Endothelial cell of umbilical vein (primary cell): ENCODE data around the gene GDE1.

Source experiments
- CTCF ChIP-seq, 2 donors: IDR thresholded peaks; 1 replicate in 1 of 2; 2 replicates in 1 of 2; pipeline ENCODE4 v1.5.1; 2011; ENCODE audit warnings: low read length in 2 of 2, mild to moderate bottlenecking in 2 of 2, moderate library complexity in 2 of 2, control low read depth in 1 of 2, inconsistent platforms in 1 of 2, low read depth in 1 of 2; ENCODE audit not compliant: insufficient read depth in 1 of 2; ENCODE audit errors: extremely low read depth in 1 of 2
- EZH2 ChIP-seq: IDR thresholded peaks from 2 replicates; pipeline ENCODE4 v1.6.1; 2012; ENCODE audit warnings: borderline replicate concordance, low read depth, mild to moderate bottlenecking, moderate library complexity, low read length, inconsistent platforms; ENCODE audit not compliant: severe bottlenecking
- FOS ChIP-seq: IDR thresholded peaks from 2 replicates; pipeline ENCODE4 v1.6.1; 2011; ENCODE audit warnings: mild to moderate bottlenecking, low read length, moderate library complexity, borderline replicate concordance; ENCODE audit not compliant: insufficient read depth
- GATA2 ChIP-seq: IDR thresholded peaks from 2 replicates; pipeline ENCODE4 v1.7.0; 2011; ENCODE audit warnings: low read depth, mild to moderate bottlenecking, moderate library complexity, mixed read lengths, low read length; ENCODE audit not compliant: insufficient read length, insufficient read depth
- JUN ChIP-seq: IDR thresholded peaks from 2 replicates; pipeline ENCODE4 v1.6.1; 2011; ENCODE audit warnings: borderline replicate concordance, low read depth; ENCODE audit not compliant: insufficient read length, insufficient read depth
- MYC ChIP-seq: IDR thresholded peaks from one replicate; pipeline ENCODE4 v1.6.1; 2011; ENCODE audit warnings: mild to moderate bottlenecking, low read depth, low read length
- POLR2A ChIP-seq: IDR thresholded peaks from 2 replicates; pipeline ENCODE4 v1.6.1; 2012; ENCODE audit warnings: low read depth, mild to moderate bottlenecking, control low read depth, low read length
- POLR2AphosphoS5 ChIP-seq: IDR thresholded peaks from 2 replicates; pipeline ENCODE4 v1.6.1; 2012; ENCODE audit warnings: low read depth, mild to moderate bottlenecking, control low read depth, low read length, moderate library complexity; ENCODE audit not compliant: insufficient read depth
- TF ChIP-seq, protein P1 (sequence below): IDR thresholded peaks from 2 replicates; pipeline ENCODE4 v1.6.1; 2011; ENCODE audit not compliant: insufficient read depth, insufficient read length

- TF ChIP-seq EZH2 (no peak), POLR2A (no peak), CTCF (IDR thresholded peaks at IDR 0.05; ENCODE audit: extremely low read depth in 1 of 2, insufficient read depth in 1 of 2, low read depth in 1 of 2, low read length in 2 of 2) (no peak), POLR2AphosphoS5 (no peak), GATA2 (no peak), JUN (no peak), MYC (no peak), FOS (no peak)
- TF ChIP-seq, protein P1, sequence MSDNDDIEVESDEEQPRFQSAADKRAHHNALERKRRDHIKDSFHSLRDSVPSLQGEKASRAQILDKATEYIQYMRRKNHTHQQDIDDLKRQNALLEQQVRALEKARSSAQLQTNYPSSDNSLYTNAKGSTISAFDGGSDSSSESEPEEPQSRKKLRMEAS, result no peak
These were observed 5.3 kb upstream of the GDE1 start for GRCh38 chr16:19527161-19527560.
